ENCODE results near the gene GHITM. TPM values are rescaled to one million over a fixed set of nuclear protein-coding genes. Genes with fewer than 3 reads are reported as not detected.

The GHITM gene
- total and polyA plus RNA-seq, 2 of the 4 experiments (the other 2 are of a cell fraction), result 103 to 185 TPM

DNA sequence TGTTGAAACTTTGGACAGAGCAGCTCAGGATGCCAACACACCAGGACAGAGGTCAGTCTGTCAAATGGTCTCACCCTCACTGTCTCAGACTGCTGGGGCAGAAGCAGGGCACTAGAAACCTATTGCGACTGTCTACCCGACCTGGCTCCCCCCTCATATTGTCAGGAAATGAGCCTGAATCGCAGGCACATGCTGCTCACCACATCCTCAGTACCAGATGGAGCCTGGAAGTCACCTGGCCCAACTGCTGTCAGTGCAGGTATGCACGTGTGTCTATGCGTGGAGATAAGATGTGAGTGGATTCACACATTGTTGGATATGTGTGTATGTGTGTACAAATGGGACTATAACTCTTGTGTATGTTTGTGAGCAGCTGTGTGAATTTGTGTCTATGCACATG, 51.8 kb downstream of the GHITM start:
- H4K5ac ChIP-seq (ENCODE audit: low read depth, low read length), result no peak overlapping the region
- in situ Hi-C loops (cut with MboI; ENCODE audit: low sequenced_read_pairs) (no loop called here), intact Hi-C loops (cut with micrococcal nuclease) (no loop called here), dilution Hi-C loops (cut with HindIII; ENCODE audit: low sequenced_read_pairs, unreplicated experiment) (no loop called here)
- no peak overlapping the region for H2AK9ac ChIP-seq (replicated peaks; ENCODE audit: low read depth, low read length, poor library complexity)
- WGBS, 2 experiments (ENCODE audit: extremely low coverage in 2 of 2, insufficient read length in 1 of 2), result 60% methylated on average over 2 of the region's 5 CpGs; no CpG with 5 or more reads in 1 of the 2 experiments
- no peak overlapping the region for H4K91ac ChIP-seq (ENCODE audit: insufficient read depth, low read depth, low read length)
- no peak overlapping the region for H3K23ac ChIP-seq (ENCODE audit: low read depth, low read length)
- CTCF ChIA-PET, result no interaction called here
- H2BK20ac ChIP-seq (ENCODE audit: low read depth, low read length), result no peak overlapping the region
- H4K8ac ChIP-seq (ENCODE audit: low read depth in 2 of 2, low read length in 2 of 2), result no peak overlapping the region
- H3K18ac ChIP-seq (ENCODE audit: low read depth, low read length), result no peak overlapping the region
- ATAC-seq (ENCODE audit: low read depth), result no peak
- TF ChIP-seq RFX5 (IDR thresholded peaks at IDR 0.05; ENCODE audit: low read depth, low read length) (no peak), NFE2L2 (IDR thresholded peaks at IDR 0.05; ENCODE audit: low read depth, low read length) (no peak), FOS (IDR thresholded peaks at IDR 0.05; ENCODE audit: low read depth, low read length) (no peak), RAD21 (IDR thresholded peaks at IDR 0.05; ENCODE audit: low read length) (no peak), MXI1 (IDR thresholded peaks at IDR 0.05; ENCODE audit: borderline replicate concordance, low read depth, low read length) (no peak), RCOR1 (IDR thresholded peaks at IDR 0.05; ENCODE audit: insufficient replicate concordance, low read length) (no peak), POLR2A (IDR thresholded peaks at IDR 0.05; ENCODE audit: low read depth, low read length) (no peak), CHD1 (IDR thresholded peaks at IDR 0.05; ENCODE audit: low read depth, low read length) (no peak)
- TF ChIP-seq, protein P1, sequence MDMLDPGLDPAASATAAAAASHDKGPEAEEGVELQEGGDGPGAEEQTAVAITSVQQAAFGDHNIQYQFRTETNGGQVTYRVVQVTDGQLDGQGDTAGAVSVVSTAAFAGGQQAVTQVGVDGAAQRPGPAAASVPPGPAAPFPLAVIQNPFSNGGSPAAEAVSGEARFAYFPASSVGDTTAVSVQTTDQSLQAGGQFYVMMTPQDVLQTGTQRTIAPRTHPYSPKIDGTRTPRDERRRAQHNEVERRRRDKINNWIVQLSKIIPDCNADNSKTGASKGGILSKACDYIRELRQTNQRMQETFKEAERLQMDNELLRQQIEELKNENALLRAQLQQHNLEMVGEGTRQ (IDR thresholded peaks at IDR 0.05; ENCODE audit: low read depth, low read length), result no peak
- TF ChIP-seq, protein P2, sequence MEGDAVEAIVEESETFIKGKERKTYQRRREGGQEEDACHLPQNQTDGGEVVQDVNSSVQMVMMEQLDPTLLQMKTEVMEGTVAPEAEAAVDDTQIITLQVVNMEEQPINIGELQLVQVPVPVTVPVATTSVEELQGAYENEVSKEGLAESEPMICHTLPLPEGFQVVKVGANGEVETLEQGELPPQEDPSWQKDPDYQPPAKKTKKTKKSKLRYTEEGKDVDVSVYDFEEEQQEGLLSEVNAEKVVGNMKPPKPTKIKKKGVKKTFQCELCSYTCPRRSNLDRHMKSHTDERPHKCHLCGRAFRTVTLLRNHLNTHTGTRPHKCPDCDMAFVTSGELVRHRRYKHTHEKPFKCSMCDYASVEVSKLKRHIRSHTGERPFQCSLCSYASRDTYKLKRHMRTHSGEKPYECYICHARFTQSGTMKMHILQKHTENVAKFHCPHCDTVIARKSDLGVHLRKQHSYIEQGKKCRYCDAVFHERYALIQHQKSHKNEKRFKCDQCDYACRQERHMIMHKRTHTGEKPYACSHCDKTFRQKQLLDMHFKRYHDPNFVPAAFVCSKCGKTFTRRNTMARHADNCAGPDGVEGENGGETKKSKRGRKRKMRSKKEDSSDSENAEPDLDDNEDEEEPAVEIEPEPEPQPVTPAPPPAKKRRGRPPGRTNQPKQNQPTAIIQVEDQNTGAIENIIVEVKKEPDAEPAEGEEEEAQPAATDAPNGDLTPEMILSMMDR (conservative IDR thresholded peaks at IDR 0.05; ENCODE audit: low read depth, low read length), result no peak
- TF ChIP-seq, protein P3, sequence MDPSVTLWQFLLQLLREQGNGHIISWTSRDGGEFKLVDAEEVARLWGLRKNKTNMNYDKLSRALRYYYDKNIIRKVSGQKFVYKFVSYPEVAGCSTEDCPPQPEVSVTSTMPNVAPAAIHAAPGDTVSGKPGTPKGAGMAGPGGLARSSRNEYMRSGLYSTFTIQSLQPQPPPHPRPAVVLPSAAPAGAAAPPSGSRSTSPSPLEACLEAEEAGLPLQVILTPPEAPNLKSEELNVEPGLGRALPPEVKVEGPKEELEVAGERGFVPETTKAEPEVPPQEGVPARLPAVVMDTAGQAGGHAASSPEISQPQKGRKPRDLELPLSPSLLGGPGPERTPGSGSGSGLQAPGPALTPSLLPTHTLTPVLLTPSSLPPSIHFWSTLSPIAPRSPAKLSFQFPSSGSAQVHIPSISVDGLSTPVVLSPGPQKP (IDR thresholded peaks at IDR 0.05; ENCODE audit: borderline replicate concordance, low read depth, low read length), result no peak
- no peak overlapping the region for H2AK5ac ChIP-seq (ENCODE audit: low read depth, low read length)
- BruUV-seq (replicated peaks), result no TSS peak
- H3K14ac ChIP-seq (replicated peaks; ENCODE audit: low read depth, low read length), result no peak overlapping the region
- peaks cover 8% of the 10 kb centered on the region for H3K9me1 ChIP-seq (ENCODE audit: insufficient read depth, low read length)
- H2BK5ac ChIP-seq (ENCODE audit: low read depth, low read length, poor library complexity, severe bottlenecking), result no peak overlapping the region
- no peak overlapping the region for H3K56ac ChIP-seq (ENCODE audit: extremely low read depth, insufficient read depth, low read length)
- H3K9ac ChIP-seq (ENCODE audit: low read depth, low read length), result no peak overlapping the region
- no peak overlapping the region for H3K27ac ChIP-seq (ENCODE audit: insufficient read depth, low read length)
- no peaks in the 10 kb centered on the region for H3K36me3 ChIP-seq (ENCODE audit: control insufficient read depth, insufficient read depth, low read length)
- H3K27me3 ChIP-seq (ENCODE audit: control insufficient read depth, insufficient read depth, low read length), result peaks cover 38% of the 10 kb centered on the region
- H2AFZ ChIP-seq (replicated peaks; ENCODE audit: low read length, poor library complexity), result no peak overlapping the region
- H3K4me2 ChIP-seq (ENCODE audit: low read depth, low read length), result no peak overlapping the region
- no peaks in the 10 kb centered on the region for H3K9me3 ChIP-seq (ENCODE audit: control insufficient read depth, insufficient read depth, low read length)
- H4K20me1 ChIP-seq (ENCODE audit: insufficient read depth, low read length), result no peaks in the 10 kb centered on the region
- POLR2A ChIA-PET (ENCODE audit: unreplicated experiment), result no interaction called here
- no peak for DNase-seq
- no peaks in the 10 kb centered on the region for H3K79me1 ChIP-seq (ENCODE audit: low read depth in 1 of 2, low read length in 2 of 2)
- no peak overlapping the region for H2BK120ac ChIP-seq (ENCODE audit: low read depth, low read length)
- H2BK15ac ChIP-seq (ENCODE audit: low read depth, low read length), result no peak overlapping the region
- peaks cover 2% of the 10 kb centered on the region; the same call in 1 of the 2 replicates for H3K4me1 ChIP-seq (ENCODE audit: control insufficient read depth, insufficient read depth, low read length)
- H3K4ac ChIP-seq (ENCODE audit: low read depth, low read length), result no peak overlapping the region
- H3K4me3 ChIP-seq (ENCODE audit: insufficient read depth, low read depth, low read length), result no peak overlapping the region
